Activated CD8-positive, alpha-beta memory T cell treated with anti-CD3 and anti-CD28 coated beads, Interleukin-2, amount 50 U/mL, for 24 hours (primary cell): ENCODE data around the gene LMF1.
"Not testable (repeated sequence)": the region's sequence is repeated elsewhere in the genome, so short reads cannot be mapped to it uniquely, and the experiment has no call there.

Source experiments
- DNase-seq: peaks from one replicate; pipeline ENCODE4 v3.0.0-alpha.2; 2020; ENCODE audit errors: extremely low read depth

The LMF1 gene

DNA sequence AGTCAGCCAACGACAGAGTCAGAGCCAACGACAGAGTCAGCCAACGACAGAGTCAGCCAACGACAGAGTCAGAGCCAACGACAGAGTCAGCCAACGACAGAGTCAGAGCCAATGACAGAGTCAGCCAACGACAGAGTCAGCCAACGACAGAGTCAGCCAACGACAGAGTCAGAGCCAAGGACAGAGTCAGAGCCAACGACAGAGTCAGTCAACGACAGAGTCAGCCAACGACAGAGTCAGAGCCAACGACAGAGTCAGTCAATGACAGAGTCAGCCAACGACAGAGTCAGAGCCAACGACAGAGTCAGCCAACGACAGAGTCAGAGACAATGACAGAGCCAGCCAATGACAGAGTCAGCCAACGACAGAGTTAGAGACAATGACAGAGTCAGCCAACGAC lies 22.0 kb downstream of the LMF1 start:
- DNase-seq = not testable (repeated sequence)

DNA sequence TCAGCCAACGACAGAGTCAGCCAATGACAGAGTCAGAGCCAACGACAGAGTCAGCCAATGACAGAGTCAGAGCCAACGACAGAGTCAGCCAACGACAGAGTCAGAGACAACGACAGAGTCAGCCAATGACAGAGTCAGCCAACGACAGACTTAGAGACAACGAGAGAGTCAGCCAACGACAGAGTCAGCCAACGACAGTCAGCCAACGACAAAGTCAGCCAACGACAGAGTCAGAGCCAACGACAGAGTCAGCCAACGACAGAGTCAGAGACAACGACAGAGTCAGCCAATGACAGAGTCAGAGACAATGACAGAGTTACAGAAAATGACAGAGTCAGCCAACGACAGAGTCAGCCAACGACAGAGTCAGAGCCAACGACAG lies 22.9 kb downstream of the LMF1 start:
- DNase-seq = not testable (repeated sequence)

DNA sequence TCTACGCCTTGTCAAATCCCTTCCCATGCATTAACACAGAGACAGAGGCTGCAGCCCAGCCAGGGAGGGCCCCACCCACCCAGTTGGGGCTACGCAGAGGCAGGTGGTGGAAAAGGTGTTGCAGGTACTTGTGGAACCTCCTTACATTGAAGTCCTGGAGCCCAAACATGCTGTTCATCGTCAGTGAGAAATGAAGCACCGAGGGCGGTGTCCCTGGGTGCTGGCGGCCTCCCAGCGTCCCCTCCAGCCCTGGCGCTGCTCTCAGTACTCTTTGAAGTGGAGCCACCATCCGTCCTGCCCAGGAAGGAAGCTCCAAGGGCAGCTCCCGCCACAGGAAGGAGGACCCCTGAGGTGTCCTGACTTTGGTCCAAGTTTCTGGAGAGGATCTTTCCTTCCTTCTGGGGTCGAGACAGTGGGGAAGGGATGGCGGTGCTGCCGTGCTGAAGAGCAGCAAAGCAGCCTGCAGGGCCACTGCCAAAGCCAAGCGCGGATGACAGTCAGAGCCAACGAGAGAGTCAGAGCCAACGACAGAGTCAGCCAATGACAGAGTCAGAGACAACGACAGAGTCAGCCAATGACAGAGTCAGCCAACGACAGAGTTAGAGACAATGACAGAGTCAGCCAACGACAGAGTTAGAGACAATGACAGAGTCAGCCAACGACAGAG lies 23.4 kb downstream of the LMF1 start:
- no peak for DNase-seq

DNA sequence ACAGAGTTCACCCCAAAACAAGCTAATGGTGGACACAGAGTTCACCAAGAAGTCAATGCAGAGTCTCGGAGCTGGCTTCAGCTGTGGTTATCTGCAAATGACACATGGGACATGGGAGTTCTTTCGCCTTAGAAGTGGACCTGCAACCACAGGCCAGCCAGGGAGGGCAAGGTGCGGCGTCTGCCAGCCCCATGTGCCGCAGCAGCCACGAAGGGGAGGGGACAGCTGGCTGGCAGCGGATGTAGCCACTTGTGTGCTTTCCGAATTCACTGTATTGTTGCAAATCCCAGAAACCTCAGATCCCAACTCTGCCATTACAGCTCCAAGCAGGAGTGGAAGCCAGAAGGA lies 24.8 kb downstream of the LMF1 start:
- DNase-seq = no peak

DNA sequence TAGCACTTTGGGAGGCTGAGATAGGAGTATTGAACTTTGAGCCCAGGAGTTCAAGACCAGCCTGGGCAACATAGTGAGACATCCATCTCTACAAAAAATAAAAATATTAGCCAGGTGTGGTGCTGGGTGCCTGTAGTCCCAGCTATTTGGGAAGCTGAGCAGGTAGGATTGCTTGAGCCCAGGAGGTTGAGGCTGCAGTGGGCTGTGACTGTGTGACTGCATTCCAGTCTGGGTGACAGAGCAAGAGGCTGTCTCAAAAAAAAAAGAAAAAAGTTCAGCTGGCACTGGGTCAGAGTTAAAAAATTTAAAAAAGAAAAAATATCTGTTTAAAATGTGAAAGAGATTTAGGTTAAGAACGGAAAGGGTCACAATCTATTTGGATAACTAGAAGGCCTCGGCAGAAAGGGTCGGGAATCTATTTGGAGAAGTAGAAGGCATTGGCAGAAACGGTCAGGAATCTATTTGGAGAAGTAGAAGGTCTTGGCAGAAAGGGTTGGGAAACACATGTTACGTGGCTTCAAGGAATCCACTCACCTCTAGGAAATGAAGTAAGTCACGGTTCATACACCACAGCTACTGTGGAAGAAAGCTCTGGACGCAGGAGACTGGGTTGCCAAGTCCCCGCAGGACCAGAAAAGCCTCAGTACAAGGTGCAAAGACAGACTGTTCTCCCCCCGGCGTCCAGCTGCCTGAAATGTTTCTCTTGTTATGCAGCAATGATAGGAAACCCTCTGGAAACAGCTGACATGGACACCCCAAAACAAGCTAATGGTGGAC lies 25.3 kb downstream of the LMF1 start:
- DNase-seq = no peak

DNA sequence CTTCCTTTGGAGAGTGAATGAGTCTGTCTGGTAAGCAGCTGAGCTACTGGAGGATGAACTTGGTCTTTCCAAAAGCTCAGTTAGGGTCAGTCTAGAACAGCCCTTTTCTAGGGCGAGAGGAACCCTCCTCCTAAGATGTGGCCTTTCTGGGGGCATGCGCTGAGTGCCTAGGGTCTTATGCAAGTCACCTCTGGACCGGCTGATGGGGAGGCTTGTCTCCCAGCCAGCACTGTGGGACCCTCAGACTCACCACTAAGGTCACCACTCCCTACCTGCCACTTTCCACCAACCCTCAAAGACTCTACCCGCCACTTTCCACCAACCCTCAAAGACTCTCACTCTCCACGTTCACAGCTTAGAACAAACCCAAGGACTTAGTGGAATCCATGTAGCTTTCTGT lies 26.8 kb downstream of the LMF1 start:
- DNase-seq = no peak

DNA sequence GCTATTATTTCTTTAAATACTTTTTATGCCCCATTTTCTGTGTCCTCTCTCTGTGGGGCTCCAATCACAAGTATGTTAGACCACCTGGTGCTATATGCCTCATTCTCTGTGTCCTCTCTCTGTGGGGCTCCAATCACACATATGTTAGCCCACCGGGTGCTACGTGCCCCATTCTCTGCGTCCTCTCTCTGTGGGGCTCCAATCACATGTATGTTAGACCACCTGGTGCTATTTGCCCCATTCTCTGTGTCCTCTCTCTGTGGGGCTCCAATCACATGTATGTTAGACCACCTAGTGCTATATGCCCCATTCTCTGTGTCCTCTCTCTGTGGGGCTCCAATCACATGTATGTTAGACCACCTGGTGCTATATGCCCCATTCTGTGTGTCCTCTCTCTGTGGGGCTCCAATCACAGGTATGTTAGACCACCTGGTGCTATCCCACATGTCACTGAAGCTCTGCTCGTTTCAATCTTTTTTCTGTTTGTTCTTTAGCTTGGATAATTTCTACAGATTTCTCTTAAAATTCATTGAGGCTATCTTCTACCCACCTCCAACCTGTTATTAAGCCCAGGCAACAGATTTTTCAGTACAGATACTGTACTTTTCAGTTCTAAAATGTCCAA lies 28.2 kb downstream of the LMF1 start:
- DNase-seq = no peak

DNA sequence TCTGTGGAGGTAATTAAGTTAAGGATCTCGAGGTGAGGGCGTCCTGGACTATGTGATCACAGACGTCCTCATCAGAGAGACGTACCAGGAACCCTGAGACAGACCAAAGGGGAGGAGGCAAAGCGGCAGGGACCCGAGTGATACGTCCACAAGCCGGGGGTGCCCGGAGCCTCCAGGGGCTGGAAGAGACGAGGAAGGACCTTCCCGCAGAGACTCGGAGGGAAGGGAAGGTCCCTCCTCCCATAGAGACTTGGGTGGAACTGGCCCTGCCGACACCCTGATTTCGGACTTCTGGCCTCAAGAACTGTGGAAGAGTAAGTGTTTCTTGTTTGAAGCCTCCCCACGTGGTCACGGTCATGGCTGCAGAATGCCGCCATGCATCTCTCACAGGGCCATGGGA lies 30.8 kb downstream of the LMF1 start:
- DNase-seq = no peak

DNA sequence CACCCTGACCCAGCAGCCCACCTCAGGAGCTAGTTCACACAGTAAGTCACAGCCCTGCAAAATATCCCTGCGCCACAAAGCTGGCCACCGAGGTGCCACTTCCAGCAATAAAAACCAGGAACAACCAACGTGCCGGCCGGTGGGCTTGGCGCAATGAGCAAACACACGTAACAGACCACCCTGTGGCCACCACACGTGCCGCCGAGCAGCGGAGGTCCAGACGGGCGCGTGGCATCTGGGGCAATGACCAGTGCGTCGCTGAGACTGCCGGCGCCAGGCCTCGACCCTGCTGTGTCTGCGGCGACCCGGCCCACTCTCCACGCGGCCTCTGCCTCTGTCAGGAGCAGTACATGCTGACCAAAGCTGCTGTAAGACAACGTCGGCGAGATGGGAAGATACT lies 31.5 kb downstream of the LMF1 start:
- no peak for DNase-seq

DNA sequence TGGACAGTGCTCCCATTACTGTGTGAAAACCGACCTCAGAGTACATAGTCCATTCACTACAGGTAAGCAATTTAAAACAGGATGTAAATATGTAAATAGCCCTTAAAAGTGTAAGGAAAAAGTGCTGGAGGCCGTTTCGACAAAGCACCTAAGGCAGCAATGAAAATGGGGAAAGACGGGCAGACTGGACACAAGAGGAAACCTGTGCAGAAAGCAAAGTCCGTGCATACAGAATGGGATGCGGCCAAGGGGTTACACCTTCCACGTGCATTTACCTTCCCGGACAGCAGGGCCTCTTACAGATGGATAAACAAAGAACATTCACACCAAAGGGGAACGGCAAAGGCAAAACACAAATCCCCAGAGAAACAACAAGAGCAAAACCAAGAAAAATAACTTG lies 32.0 kb downstream of the LMF1 start:
- DNase-seq = no peak

DNA sequence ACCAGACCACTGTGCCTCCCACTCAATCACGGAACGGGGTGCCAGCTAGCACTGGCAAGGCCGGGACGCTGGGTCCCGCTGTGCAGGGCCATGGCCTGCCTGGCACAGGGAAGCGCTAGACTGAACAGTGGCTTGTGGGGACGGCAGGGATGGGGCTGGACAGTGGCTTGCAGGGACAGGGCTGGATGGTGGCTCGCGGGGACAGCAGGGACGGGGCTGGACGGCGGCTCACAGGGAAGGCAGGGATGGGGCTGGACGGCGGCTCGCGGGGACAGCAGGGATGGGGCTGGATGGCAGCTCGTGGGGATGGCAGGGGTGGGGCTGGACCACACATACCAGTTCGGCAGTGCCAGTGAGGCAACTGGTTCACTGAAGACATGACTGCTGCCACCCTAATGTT lies 32.6 kb downstream of the LMF1 start:
- no peak for DNase-seq

DNA sequence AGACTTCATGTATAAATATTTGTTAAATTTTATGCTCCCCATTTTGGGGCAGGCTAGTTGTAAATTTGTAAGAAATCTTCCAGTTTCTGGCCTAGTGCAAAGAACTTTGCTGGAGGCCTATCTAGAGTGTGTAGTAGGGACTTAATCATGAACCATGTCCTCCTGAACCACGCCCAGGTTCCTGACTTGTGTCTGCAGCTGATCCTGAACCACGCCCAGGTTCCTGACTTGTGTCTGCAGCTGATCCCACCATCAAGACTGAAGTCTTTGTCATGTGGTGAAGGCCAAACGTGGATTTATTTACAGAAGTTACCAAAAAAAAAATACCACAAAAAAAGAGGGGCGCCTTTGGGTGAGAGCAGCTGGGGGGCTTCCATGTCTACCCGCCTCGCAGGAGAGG lies 33.1 kb downstream of the LMF1 start:
- no peak for DNase-seq

DNA sequence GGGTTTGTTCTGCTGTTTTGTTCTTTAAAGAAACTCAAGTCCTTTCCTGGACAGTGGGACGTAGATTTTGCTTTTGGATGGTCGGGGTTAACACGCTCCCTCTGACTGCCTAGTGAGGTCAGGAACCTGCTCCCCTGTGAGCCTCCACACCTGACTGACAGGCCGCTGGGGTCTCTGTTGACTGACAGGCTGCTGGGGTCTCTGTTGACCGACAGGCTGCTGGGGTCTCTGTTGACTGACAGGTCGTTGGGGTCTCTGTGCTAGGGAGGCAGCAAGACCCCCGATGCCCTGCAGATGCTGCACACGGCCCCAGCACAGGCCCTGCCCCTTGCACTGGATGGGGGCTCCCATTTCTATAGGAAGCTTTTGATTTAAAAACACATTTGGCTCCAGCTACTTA lies 33.5 kb downstream of the LMF1 start:
- no peak for DNase-seq

DNA sequence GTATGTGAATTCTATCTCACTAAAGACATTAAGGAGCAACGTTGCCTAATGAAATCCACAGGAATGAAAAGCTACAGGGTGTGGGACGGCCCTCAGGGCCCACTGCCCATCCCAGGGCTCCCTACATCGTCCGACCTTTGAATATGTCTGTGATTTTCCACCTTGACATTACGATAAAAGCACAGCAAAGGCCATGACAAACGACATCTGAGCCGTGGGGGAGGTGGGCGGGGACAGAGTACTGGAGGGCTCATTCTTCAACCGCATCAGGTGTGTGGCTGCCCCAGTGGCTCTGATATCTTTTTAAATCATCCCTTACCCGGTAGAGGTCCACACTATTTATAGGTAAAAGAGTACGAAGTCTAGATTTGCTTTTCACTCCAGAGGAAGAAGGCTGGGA lies 35.1 kb downstream of the LMF1 start:
- no peak for DNase-seq

DNA sequence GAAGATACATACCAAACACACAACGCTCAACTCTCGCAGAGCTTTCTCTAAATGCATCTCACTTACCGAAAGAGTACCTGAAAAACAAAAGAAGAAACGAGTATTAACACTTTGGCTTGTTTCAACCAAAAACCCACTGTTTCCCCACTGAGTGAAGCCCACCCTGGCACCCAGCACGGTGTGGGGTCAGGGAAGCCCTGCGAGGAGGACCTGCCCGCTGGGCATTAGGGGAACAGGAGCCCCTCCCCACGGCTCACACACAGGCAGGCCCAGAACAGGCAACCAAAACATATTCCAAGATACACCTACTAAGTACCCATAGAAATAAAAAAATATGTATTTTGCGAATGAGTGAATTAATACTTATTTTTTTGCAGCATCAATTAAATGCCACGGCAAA lies 36.6 kb downstream of the LMF1 start:
- DNase-seq = no peak

DNA sequence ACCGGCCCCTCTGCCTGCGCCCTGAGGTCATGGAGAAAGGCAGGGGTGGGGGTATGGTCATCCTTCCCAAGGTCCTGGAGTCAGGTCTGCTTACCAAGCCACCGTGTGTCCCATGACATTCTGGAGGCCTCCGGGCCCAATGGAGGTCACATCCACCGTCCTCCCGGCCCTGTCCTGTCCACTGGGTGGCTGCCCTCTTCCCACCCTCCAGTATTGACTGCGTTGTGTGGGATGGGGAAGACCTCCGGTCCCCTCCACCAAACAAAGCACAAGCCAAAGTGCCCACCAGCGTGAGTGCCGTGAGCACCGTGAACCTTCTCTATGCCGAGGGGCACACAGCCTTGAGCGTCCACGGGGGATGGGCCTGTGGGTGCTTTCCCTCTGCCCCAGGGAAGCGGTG lies 37.2 kb downstream of the LMF1 start:
- DNase-seq = no peak

DNA sequence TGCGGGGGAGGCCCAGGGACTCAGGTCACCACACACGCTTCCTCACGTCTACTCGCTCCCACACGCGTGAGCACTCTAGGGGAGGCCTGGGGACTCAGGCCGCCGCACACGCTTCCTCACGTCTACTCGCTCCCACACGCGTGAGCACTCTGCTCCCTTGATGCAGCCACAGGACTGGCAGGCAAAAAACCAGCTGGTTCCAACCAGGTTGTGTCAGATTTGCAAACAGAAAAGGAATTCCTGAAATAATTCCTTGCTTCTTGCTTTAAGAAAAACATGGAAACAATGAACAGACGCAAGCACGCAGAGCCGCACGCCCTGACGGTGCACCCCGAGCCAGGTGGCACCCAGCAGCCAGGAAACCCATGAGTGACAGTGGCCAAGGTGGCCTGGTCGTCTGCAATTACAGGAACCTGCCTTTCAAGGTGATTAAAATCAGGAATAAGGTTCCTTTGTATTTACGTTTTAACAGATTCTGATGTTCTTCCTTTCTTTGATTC lies 37.9 kb downstream of the LMF1 start:
- no peak for DNase-seq

DNA sequence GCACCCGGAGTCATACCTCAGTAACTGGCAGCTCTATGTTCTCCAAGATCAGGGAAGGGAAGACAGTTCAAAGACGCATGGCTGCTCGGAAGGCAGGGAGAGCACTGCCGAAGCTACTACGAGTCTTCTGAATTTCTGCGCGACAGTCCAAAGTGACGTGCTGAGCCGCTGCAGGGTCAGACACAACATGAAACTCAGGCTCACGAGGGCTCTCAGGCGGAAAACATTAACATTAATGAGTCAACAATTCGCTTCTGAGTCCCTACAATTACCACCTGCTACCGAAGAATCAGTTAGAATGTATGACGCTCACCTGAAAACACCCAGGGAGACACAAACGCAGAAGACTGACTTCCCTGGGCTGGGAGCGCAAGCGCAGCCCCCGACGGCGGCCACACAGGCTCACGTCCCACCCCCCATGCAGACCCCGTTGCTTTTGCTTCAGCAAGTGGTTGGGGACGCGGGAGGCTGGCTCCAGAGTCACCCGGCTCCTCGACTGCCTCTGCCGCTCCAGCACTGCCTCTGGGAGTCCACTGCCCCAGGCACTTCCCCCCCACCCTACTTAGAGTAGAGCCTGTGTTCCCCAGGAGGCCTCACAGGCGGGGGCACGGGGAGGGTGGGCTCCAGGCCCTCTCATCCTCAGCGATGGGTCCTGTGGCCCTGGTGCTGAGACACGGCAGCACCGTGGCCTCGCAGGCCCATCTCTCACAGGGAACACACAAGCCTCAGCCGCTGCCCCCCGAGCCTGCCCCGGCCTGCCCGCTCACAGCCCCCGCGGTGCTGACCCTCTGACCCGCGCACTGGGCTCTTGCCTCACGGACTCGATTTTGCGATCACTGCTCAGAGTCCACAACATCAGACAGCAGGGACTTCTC lies 38.9 kb downstream of the LMF1 start:
- no peak for DNase-seq

DNA sequence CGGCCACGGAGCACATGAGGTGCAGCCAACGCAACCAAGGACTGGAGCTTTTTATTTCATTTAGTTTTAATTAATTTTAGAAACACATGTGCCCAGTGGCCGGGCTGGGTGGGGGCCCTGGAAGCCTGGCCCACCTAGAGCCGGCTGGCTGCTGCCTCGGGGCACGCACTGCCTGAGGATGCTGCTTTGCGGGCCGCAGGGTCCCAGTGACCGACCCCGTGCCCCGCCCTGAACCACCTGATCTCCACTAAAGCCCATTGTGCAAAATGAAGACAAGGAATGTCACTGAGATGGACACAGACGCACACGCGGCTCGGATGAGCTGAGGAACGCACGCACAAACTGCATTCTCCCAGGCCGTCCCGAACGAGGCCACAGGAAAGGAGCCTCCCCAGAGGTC lies 39.6 kb downstream of the LMF1 start:
- no peak for DNase-seq

DNA sequence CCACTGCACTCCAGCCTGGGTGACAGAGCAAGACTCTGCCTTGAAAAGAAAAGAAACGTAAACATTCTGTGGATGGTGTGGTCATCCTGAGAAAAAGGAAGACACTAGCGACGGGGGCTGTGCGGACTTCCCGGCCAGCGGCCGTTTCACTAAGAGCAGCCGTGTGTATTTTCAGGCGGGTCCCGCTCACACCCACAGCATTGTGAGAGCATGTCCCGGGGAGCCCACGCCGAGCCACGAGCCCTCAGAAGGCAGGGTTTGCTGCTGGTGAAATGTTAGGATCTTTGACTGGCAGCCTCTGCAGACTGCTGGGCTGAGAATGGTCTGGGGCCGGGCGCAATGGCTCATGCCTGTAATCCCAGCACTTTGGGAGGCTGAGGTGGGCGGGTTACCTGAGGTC lies 40.3 kb downstream of the LMF1 start:
- no peak for DNase-seq

DNA sequence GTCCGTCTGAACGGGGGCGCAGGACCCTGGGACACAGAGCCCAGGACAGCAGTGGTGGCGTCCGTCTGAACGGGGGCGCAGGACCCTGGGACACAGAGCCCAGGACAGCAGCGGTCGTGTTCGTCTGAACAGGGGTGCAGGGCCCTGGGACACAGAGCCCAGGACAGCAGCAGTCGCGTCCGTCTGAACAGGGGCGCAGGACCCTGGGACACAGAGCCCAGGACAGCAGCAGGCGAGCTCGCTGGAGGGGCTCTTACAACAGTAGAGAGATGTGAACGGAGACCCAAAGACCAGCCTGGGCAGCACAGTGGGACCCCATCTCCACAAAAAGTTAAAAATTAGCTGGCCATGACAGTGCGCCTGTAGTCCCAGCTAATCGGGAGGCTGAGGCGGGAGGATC lies 40.7 kb downstream of the LMF1 start:
- no peak for DNase-seq
